K562 (cell line): Measurements from ENCODE around the gene ME3. TPM values are rescaled to one million over a fixed set of nuclear protein-coding genes. Genes with fewer than 3 reads are reported as not detected.

ENCODE experiments used
- ATAC-seq: fragments of 200-7000 bp; cut with Tn5 transposase; 3 replicates; pipeline ENCODE4 v1.9.1; 2020; ENCODE audit warnings: moderate library complexity
- BruUV-seq: library from RNA; stranded (reverse); fragments of 400-500 nt; replicated peaks from 2 replicates; lab custom pipeline; 2021; lab: Mats Ljungman, UMichigan
- CTCF ChIA-PET: fragments of 300-600 bp; formaldehyde crosslinking; extraction: SDS; loops from one replicate; lab custom pipeline; 2021; ENCODE audit warnings: low intra/inter-chr PET ratio; lab: Yijun Ruan, JAX
- POLR2A ChIA-PET: fragments of 300-600, 350-650 bp; sonication (Branson Sonifier 250); formaldehyde crosslinking; extraction: SDS; loops from one replicate; lab custom pipeline; 2021; ENCODE audit warnings: antibody characterized with exemption, inconsistent platforms; lab: Yijun Ruan, JAX
- DNase-seq, 4 experiments: peaks; one replicate each; pipeline versions ENCODE4 v3.0.0 to v3.0.0-alpha.2; 2011 to 2018; ENCODE audit warnings: low spot score in 3 of 4, mixed read lengths in 3 of 4; ENCODE audit errors: extremely low read depth in 1 of 4
- FAIRE-seq: peaks from 2 replicates; lab custom pipeline; 2011; peaks lifted over from hg19 to GRCh38; lab: Jason Lieb, UNC
- H2AFZ ChIP-seq: 2 replicates; pipeline ENCODE4 v1.6.0; 2011; ENCODE audit warnings: low read depth, low read length, control low read depth, inconsistent platforms
- H3K27ac ChIP-seq: fragments of 200-600 bp; 3 replicates; pipeline ENCODE4 v1.8.0; 2011; ENCODE audit warnings: low read depth, mild to moderate bottlenecking, control low read depth, inconsistent platforms, low read length, moderate library complexity, mixed read lengths; ENCODE audit errors: extremely low read depth
- H3K27me3 ChIP-seq, 2 experiments: fragments of 300-600 bp in 1 of 2; 2 replicates in 1 of 2; 3 replicates in 1 of 2; pipeline versions ENCODE4 v1.6.0 to v1.8.0; 2011; ENCODE audit warnings: inconsistent platforms in 2 of 2, low read length in 2 of 2, mild to moderate bottlenecking in 1 of 2, mixed read lengths in 1 of 2, moderate library complexity in 1 of 2; ENCODE audit not compliant: control insufficient read depth in 2 of 2, insufficient read depth in 2 of 2
- H3K36me3 ChIP-seq: fragments of 300-600 bp; 3 replicates; pipeline ENCODE4 v1.8.0; 2011; ENCODE audit warnings: mild to moderate bottlenecking, low read length, inconsistent platforms; ENCODE audit not compliant: control insufficient read depth, insufficient read depth
- H3K4me1 ChIP-seq, 2 experiments: fragments of 200-600 bp in 1 of 2; replicated peaks in 1 of 2; 2 replicates in 1 of 2; 3 replicates in 1 of 2; pipeline versions ENCODE4 v1.5.1 to v1.8.0; 2011; ENCODE audit warnings: inconsistent platforms in 2 of 2, low read length in 2 of 2, mild to moderate bottlenecking in 1 of 2, mixed read lengths in 1 of 2, moderate library complexity in 1 of 2; ENCODE audit not compliant: control insufficient read depth in 2 of 2, insufficient read depth in 2 of 2
- H3K4me2 ChIP-seq: 2 replicates; pipeline ENCODE4 v1.6.1; 2011; ENCODE audit warnings: low read length, control low read depth, inconsistent platforms, mixed read lengths; ENCODE audit not compliant: insufficient read depth
- H3K4me3 ChIP-seq: fragments of 200-600 bp; sonication (generic), shearing (Covaris generic); 2 replicates; pipeline ENCODE4 v1.5.1; 2016; ENCODE audit warnings: control low read depth, inconsistent platforms
- H3K79me2 ChIP-seq: fragments of 200-600 bp; 3 replicates; pipeline ENCODE4 v1.8.0; 2011; ENCODE audit warnings: low read length, inconsistent platforms; ENCODE audit not compliant: control insufficient read depth, insufficient read depth
- H3K9ac ChIP-seq, 2 experiments: 2 replicates each; pipeline versions ENCODE4 v1.6.0 to v1.6.1; 2011; ENCODE audit warnings: low read depth in 2 of 2, low read length in 2 of 2, control low read depth in 1 of 2, inconsistent platforms in 1 of 2, mild to moderate bottlenecking in 1 of 2, mixed read lengths in 1 of 2; ENCODE audit not compliant: insufficient read depth in 1 of 2
- H3K9me1 ChIP-seq: one replicate; pipeline ENCODE4 v1.6.0; 2011; ENCODE audit warnings: inconsistent platforms, mild to moderate bottlenecking, low read length, moderate library complexity; ENCODE audit not compliant: control insufficient read depth, insufficient read depth
- H3K9me3 ChIP-seq: replicated peaks from 2 replicates; pipeline ENCODE4 v1.5.1; 2011; ENCODE audit warnings: low read depth, low read length, inconsistent platforms; ENCODE audit not compliant: control insufficient read depth, insufficient read depth
- H4K20me1 ChIP-seq: replicated peaks from 2 replicates; pipeline ENCODE4 v1.6.1; 2011; ENCODE audit warnings: low read length, inconsistent platforms, mixed read lengths; ENCODE audit not compliant: control insufficient read depth, insufficient read depth
- C11orf30 ChIP-seq: fragments of 450-650 bp; IDR thresholded peaks from 2 replicates; pipeline ENCODE4 v1.6.1; 2016; ENCODE audit warnings: low read depth, mild to moderate bottlenecking
- FOSL1 ChIP-seq: fragments of 200-800 bp; sonication (Bioruptor generic); conservative IDR thresholded peaks from 2 replicates; pipeline ENCODE4 v1.6.1; 2016; ENCODE audit warnings: missing genetic modification characterization, missing compliant biosample characterization
- GTF2E2 ChIP-seq: fragments of 200-800 bp; sonication (Bioruptor generic); IDR thresholded peaks from 2 replicates; pipeline ENCODE4 v1.6.1; 2016; ENCODE audit warnings: missing genetic modification characterization, missing compliant biosample characterization
- HMG20B ChIP-seq: fragments of 250-450 bp; sonication (Bioruptor Pico); IDR thresholded peaks from 2 replicates; pipeline ENCODE4 v1.5.0; 2021; ENCODE audit warnings: mild to moderate bottlenecking
- NCOR1 ChIP-seq: fragments of 450-650 bp; IDR thresholded peaks from 2 replicates; pipeline ENCODE4 v1.6.1; 2016; ENCODE audit warnings: mild to moderate bottlenecking, moderate library complexity
- TOE1 ChIP-seq, 2 experiments: fragments of 450-650 bp in 1 of 2; sonication (generic) in 1 of 2; formaldehyde crosslinking in 1 of 2; IDR thresholded peaks; 2 replicates each; pipeline versions ENCODE4 v1.7.1 to v1.8.0; 2016 to 2022; ENCODE audit warnings: borderline replicate concordance in 2 of 2, mild to moderate bottlenecking in 2 of 2, antibody characterized with exemption in 1 of 2, inconsistent platforms in 1 of 2, low read depth in 1 of 2, missing genetic modification reagents in 1 of 2, moderate library complexity in 1 of 2
- U2AF2 ChIP-seq: fragments of 200-400 bp; formaldehyde crosslinking; optimal IDR thresholded peaks from 2 replicates; pipeline ENCODE3; 2017; ENCODE audit warnings: low read depth, mild to moderate bottlenecking, low read length
- YBX1 ChIP-seq: fragments of 450-650 bp; IDR thresholded peaks from 2 replicates; pipeline ENCODE4 v1.7.1; 2016; ENCODE audit warnings: mild to moderate bottlenecking
- ZNF316 ChIP-seq: fragments of 450-650 bp; IDR thresholded peaks from 2 replicates; pipeline ENCODE4 v1.6.1; 2016
- ZNF444 ChIP-seq: fragments of 250-450 bp; sonication (Bioruptor Pico); IDR thresholded peaks from 2 replicates; pipeline ENCODE4 v1.4.0; 2020; ENCODE audit warnings: mild to moderate bottlenecking, moderate library complexity
- ZNF583 ChIP-seq: fragments of 250-450 bp; sonication (Bioruptor Pico); IDR thresholded peaks from 2 replicates; pipeline ENCODE4 v1.4.0; 2020
- ZSCAN32 ChIP-seq: fragments of 450-650 bp; formaldehyde crosslinking; IDR thresholded peaks from 2 replicates; pipeline ENCODE4 v1.4.0; 2020; ENCODE audit warnings: mild to moderate bottlenecking, moderate library complexity
- WGBS: fragments of 100-300 bp; shearing (Covaris generic); methylation state at CpG from one replicate; pipeline ENCODE4 v1.1.6; 2016; ENCODE audit warnings: low coverage, mixed read lengths; ENCODE audit not compliant: insufficient coverage; ENCODE audit errors: missing lambda C conversion rate; 5-methylcytosine and 5-hydroxymethylcytosine counted together
- in situ Hi-C: fragments of 300-500 bp; cut with MboI; formaldehyde crosslinking; loops from 4 replicates; pipeline ENCODE4 v1.15.0; 2018; ENCODE audit warnings: inconsistent platforms, mixed read lengths
- intact Hi-C: fragments of 100-400 bp; cut with micrococcal nuclease; formaldehyde crosslinking; loops from 2 replicates; pipeline ENCODE4 v1.14.2; 2022
- polyA plus RNA-seq, 8 experiments: library from polyadenylated mRNA; depleted of rRNA in 4 of 8; stranded (reverse) in 5 of 8; unstranded in 3 of 8; fragments of >200 nt; fragmentation: Nextera tagmentation in 2 of 8; fragmentation: Illumina TruSeq in 1 of 8; extraction: Ambion mirVana in 2 of 8; extraction: Trizol in 1 of 8; gene quantifications; 2 replicates each; pipeline versions ENCODE4 v1.2.1 to v1.2.3, GENCODE V29; 2011 to 2014; ENCODE audit warnings: inconsistent platforms in 1 of 8, missing spikeins in 1 of 8
- total RNA-seq, 7 experiments: library from RNA; depleted of rRNA in 6 of 7; stranded (reverse); fragments of >200 nt in 6 of 7; fragmentation: Illumina TruSeq in 2 of 7; extraction: Trizol in 2 of 7; gene quantifications; 2 replicates each; pipeline versions ENCODE4 v1.2.1 to v1.2.3, GENCODE V29; 2011 to 2021; ENCODE audit warnings: low replicate concordance in 1 of 7
- TF ChIP-seq, protein P1 (sequence below): fragments of 250-450 bp; sonication (Bioruptor Pico); IDR thresholded peaks from 2 replicates; pipeline ENCODE4 v1.9.0; 2021; ENCODE audit warnings: mild to moderate bottlenecking, inconsistent platforms
- TF ChIP-seq, protein P2 (sequence below): fragments of 450-650 bp; IDR thresholded peaks from one replicate; pipeline ENCODE4 v1.6.1; 2018; ENCODE audit warnings: mild to moderate bottlenecking, moderate library complexity; ENCODE audit not compliant: partially characterized antibody
- TF ChIP-seq, protein P3 (sequence below): IDR thresholded peaks from 2 replicates; pipeline ENCODE4 v1.6.1; 2014; ENCODE audit warnings: antibody characterized with exemption
- TF ChIP-seq, protein P4 (sequence below): fragments of 250-450 bp; sonication (Bioruptor Pico); IDR thresholded peaks from 2 replicates; pipeline ENCODE4 v1.6.1; 2021; ENCODE audit warnings: mild to moderate bottlenecking

ME3 gene
- total and polyA plus RNA-seq, 9 of the 15 experiments (the other 6 are each of a cell fraction or from before 2014, with no cell fraction given), result not detected

DNA sequence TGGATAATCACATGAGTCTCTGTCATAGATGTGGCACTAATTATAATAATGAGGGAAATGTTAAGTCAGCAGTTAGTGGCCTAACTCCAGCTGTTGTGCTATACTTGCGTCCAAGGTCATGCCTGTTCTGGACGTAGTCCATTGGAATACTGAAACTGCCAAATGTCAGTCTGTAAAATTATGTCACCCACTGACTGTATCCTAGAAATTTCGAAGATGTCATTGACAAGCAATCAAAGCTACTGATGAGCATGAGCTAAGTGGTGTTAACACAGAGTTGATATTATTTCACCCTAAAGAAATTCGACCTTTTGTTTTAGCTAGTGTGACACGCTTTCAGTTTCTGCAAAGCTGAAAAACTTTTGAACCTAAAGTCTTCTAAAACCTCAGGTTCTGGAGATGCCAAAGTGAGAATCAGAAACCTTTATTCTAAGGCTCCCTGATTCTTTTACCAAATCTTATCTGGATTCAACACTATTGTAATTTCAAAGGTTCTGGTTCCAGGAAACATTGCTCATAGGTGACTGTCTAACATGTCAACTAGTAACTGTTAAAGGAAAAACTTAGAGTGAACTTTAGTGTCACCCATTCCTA, 14.9 kb upstream of the ME3 start:
- no peaks in the 10 kb centered on the region for H3K9me3 ChIP-seq
- no peaks in the 10 kb centered on the region for H3K4me1 ChIP-seq
- H3K4me2 ChIP-seq, result no peak overlapping the region
- 15% methylated on average over 5 of the region's 5 CpGs for WGBS
- ChIA-PET CTCF (no interaction called here), POLR2A (no interaction called here)
- no peaks in the 10 kb centered on the region for H3K36me3 ChIP-seq
- no peaks in the 10 kb centered on the region for H3K79me2 ChIP-seq
- peaks cover 0 to 1% of the 10 kb centered on the region in 2 experiments; a peak in 2 of 5 replicates for H3K27me3 ChIP-seq
- intact Hi-C loops (no loop called here), in situ Hi-C loops (no loop called here)
- H2AFZ ChIP-seq, result no peak overlapping the region
- FAIRE-seq, result no peak
- no peak overlapping the region for H3K9ac ChIP-seq
- H3K27ac ChIP-seq, result no peak overlapping the region
- BruUV-seq, result no TSS peak
- H3K9me1 ChIP-seq, result no peaks in the 10 kb centered on the region
- no peaks in the 10 kb centered on the region for H4K20me1 ChIP-seq
- H3K4me3 ChIP-seq, result no peak overlapping the region
- no peak for DNase-seq
- ATAC-seq, result no peak
- no peak for TF ChIP-seq ZNF583 (CRISPR knock-in tag)
- TF ChIP-seq, protein P1, sequence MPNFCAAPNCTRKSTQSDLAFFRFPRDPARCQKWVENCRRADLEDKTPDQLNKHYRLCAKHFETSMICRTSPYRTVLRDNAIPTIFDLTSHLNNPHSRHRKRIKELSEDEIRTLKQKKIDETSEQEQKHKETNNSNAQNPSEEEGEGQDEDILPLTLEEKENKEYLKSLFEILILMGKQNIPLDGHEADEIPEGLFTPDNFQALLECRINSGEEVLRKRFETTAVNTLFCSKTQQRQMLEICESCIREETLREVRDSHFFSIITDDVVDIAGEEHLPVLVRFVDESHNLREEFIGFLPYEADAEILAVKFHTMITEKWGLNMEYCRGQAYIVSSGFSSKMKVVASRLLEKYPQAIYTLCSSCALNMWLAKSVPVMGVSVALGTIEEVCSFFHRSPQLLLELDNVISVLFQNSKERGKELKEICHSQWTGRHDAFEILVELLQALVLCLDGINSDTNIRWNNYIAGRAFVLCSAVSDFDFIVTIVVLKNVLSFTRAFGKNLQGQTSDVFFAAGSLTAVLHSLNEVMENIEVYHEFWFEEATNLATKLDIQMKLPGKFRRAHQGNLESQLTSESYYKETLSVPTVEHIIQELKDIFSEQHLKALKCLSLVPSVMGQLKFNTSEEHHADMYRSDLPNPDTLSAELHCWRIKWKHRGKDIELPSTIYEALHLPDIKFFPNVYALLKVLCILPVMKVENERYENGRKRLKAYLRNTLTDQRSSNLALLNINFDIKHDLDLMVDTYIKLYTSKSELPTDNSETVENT, result no peak
- TF ChIP-seq U2AF2, result no peak
- TF ChIP-seq YBX1, result no peak
- TF ChIP-seq GTF2E2, result no peak
- no peak for TF ChIP-seq TOE1 (IDR thresholded peaks at IDR 0.05; ENCODE audit: borderline replicate concordance)
- TF ChIP-seq TOE1 (CRISPR knock-in tag; IDR thresholded peaks at IDR 0.05; ENCODE audit: borderline replicate concordance, low read depth), result no peak
- TF ChIP-seq C11orf30, result peak; percentile 37; the same call in 1 of the 2 replicates
- TF ChIP-seq ZNF444 (CRISPR knock-in tag), result no peak
- 0 out of 2 replicates have a peak, but pooled peaks have one; percentile 12 for TF ChIP-seq FOSL1 (tag)
- no peak for TF ChIP-seq HMG20B (CRISPR knock-in tag)
- TF ChIP-seq, protein P2, sequence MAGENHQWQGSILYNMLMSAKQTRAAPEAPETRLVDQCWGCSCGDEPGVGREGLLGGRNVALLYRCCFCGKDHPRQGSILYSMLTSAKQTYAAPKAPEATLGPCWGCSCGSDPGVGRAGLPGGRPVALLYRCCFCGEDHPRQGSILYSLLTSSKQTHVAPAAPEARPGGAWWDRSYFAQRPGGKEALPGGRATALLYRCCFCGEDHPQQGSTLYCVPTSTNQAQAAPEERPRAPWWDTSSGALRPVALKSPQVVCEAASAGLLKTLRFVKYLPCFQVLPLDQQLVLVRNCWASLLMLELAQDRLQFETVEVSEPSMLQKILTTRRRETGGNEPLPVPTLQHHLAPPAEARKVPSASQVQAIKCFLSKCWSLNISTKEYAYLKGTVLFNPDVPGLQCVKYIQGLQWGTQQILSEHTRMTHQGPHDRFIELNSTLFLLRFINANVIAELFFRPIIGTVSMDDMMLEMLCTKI, result no peak
- no peak for TF ChIP-seq NCOR1
- no peak for TF ChIP-seq ZSCAN32 (CRISPR knock-in tag)
- peak; percentile 61 for TF ChIP-seq ZNF316
- TF ChIP-seq, protein P3, sequence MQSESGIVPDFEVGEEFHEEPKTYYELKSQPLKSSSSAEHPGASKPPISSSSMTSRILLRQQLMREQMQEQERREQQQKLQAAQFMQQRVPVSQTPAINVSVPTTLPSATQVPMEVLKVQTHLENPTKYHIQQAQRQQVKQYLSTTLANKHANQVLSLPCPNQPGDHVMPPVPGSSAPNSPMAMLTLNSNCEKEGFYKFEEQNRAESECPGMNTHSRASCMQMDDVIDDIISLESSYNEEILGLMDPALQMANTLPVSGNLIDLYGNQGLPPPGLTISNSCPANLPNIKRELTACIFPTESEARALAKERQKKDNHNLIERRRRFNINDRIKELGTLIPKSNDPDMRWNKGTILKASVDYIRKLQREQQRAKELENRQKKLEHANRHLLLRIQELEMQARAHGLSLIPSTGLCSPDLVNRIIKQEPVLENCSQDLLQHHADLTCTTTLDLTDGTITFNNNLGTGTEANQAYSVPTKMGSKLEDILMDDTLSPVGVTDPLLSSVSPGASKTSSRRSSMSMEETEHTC, result no peak
- TF ChIP-seq, protein P4, sequence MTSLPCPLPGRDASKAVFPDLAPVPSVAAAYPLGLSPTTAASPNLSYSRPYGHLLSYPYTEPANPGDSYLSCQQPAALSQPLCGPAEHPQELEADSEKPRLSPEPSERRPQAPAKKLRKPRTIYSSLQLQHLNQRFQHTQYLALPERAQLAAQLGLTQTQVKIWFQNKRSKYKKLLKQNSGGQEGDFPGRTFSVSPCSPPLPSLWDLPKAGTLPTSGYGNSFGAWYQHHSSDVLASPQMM (CRISPR knock-in tag), result no peak
